Psoas muscle (tissue), 8 donors: ENCODE results near the gene HECW1. TPM values are rescaled to one million over a fixed set of nuclear protein-coding genes. Genes with fewer than 3 reads are reported as not detected.

Source experiments
- ATAC-seq, 4 donors: fragments of 200-7000 bp; cut with Tn5 transposase; one replicate each; pipeline ENCODE4 v1.9.1; 2020; ENCODE audit warnings: moderate library complexity in 3 of 4, mild to moderate bottlenecking in 2 of 4
- DNase-seq, 2 donors: peaks; one replicate each; pipeline ENCODE4 v3.0.0-alpha.2; 2020
- H3K27ac ChIP-seq: fragments of 200-600 bp; one replicate; pipeline ENCODE4 v1.8.0; 2022
- H3K27me3 ChIP-seq, 3 donors: fragments of 200-600 bp in 1 of 3; one replicate each; pipeline versions ENCODE4 v1.6.1 to v1.8.0; 2013 to 2022; ENCODE audit warnings: low read length in 2 of 3, mild to moderate bottlenecking in 2 of 3, moderate library complexity in 1 of 3; ENCODE audit not compliant: insufficient read depth in 3 of 3
- H3K36me3 ChIP-seq, 2 donors: fragments of 200-600 bp in 1 of 2; one replicate each; pipeline versions ENCODE4 v1.6.1 to v1.8.0; 2013 to 2022; ENCODE audit warnings: low read depth in 1 of 2, mild to moderate bottlenecking in 1 of 2, moderate library complexity in 1 of 2; ENCODE audit not compliant: insufficient read depth in 1 of 2
- H3K4me1 ChIP-seq: fragments of 200-600 bp; one replicate; pipeline ENCODE4 v1.8.0; 2022
- H3K4me3 ChIP-seq: fragments of 200-600 bp; one replicate; pipeline ENCODE4 v1.8.0; 2022; ENCODE audit warnings: mild to moderate bottlenecking
- H3K9me3 ChIP-seq: fragments of 200-600 bp; one replicate; pipeline ENCODE4 v1.8.0; 2022
- WGBS, 3 donors: extraction: QIAGEN DNeasy Blood & Tissue Kit; methylation state at CpG; one replicate each; pipeline versions ENCODE4 v1.1.6 to v1.1.7; 2013; 5-methylcytosine and 5-hydroxymethylcytosine counted together
- intact Hi-C, 2 donors: fragments of 100-400 bp; cut with DNase I; formaldehyde crosslinking; loops; one replicate each; pipeline versions ENCODE4 v1.11.0 to v1.14.2; 2022
- polyA plus RNA-seq, 3 donors: library from polyadenylated mRNA; stranded (reverse); fragments of 200-250 nt; gene quantifications; one replicate each; pipeline ENCODE4 v1.2.3, GENCODE V29; 2013
- total RNA-seq, 4 donors: library from RNA; stranded (reverse); fragmentation: NEBNext Ultra II Directional in 2 of 4; extraction: Animal tissue kit (Norgen Biotek cat#: 25700) in 2 of 4; gene quantifications; one replicate each; pipeline versions ENCODE4 v1.2.1 to v1.2.4, GENCODE V29; 2021 to 2023
- TF ChIP-seq, protein P1 (sequence below): fragments of 200-600 bp; IDR thresholded peaks from one replicate; pipeline ENCODE4 v1.8.0; 2022; ENCODE audit warnings: antibody characterized with exemption
- donor health status: healthy with polysubstance abuse.
- donor health status: DM: no; HTN: no; CAD: no; lungs with moderate emphysema.
- donor health status: Bipolar disorder and iron deficiency.
- donor health status: healthy.
- donor health status: DM: yes; HTN: yes; CAD: no.
- donor health status: DM: no; HTN: no; CAD: no.
- donor health status: DM: no; HTN: no; CAD: no.
- donor health status: DM: yes; HTN: yes; CAD: no.

HECW1 gene
- total and polyA plus RNA-seq, 7 donors = 0.07 to 2.8 (median 1.0) TPM

DNA sequence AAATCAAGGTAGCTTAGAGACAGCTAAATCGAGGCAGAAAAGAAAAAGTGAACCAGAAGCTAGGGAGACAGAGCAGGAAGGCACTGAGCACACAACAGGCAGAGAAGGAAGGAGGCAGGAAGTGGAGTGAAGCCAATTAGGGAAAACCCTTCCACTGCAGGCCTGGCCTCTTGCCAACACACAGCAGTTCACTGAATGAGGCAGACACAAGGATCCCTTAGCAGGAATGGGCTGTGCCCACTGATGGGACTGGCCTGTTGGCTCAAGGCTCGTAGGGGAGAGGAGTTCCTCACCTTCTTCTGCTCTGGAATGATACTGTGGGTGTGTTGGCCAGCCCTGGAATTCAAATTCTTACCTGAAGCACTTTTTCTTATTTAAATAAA, 250.2 kb downstream of the HECW1 start:
- WGBS, 3 donors = 33 to 47% (median 35%) methylated on average over 2 of the region's 2 CpGs
- intact Hi-C loops = no loop called here
- H3K27ac ChIP-seq = no peak overlapping the region
- TF ChIP-seq, protein P1, sequence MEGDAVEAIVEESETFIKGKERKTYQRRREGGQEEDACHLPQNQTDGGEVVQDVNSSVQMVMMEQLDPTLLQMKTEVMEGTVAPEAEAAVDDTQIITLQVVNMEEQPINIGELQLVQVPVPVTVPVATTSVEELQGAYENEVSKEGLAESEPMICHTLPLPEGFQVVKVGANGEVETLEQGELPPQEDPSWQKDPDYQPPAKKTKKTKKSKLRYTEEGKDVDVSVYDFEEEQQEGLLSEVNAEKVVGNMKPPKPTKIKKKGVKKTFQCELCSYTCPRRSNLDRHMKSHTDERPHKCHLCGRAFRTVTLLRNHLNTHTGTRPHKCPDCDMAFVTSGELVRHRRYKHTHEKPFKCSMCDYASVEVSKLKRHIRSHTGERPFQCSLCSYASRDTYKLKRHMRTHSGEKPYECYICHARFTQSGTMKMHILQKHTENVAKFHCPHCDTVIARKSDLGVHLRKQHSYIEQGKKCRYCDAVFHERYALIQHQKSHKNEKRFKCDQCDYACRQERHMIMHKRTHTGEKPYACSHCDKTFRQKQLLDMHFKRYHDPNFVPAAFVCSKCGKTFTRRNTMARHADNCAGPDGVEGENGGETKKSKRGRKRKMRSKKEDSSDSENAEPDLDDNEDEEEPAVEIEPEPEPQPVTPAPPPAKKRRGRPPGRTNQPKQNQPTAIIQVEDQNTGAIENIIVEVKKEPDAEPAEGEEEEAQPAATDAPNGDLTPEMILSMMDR = no peak
- H3K4me3 ChIP-seq = no peak overlapping the region
- H3K36me3 ChIP-seq = no peaks in the 10 kb centered on the region
- H3K27me3 ChIP-seq = no peaks in the 10 kb centered on the region
- H3K4me1 ChIP-seq = no peaks in the 10 kb centered on the region
- H3K9me3 ChIP-seq = no peaks in the 10 kb centered on the region
- DNase-seq = peak; percentile 20 to 66
- ATAC-seq = no peak

DNA sequence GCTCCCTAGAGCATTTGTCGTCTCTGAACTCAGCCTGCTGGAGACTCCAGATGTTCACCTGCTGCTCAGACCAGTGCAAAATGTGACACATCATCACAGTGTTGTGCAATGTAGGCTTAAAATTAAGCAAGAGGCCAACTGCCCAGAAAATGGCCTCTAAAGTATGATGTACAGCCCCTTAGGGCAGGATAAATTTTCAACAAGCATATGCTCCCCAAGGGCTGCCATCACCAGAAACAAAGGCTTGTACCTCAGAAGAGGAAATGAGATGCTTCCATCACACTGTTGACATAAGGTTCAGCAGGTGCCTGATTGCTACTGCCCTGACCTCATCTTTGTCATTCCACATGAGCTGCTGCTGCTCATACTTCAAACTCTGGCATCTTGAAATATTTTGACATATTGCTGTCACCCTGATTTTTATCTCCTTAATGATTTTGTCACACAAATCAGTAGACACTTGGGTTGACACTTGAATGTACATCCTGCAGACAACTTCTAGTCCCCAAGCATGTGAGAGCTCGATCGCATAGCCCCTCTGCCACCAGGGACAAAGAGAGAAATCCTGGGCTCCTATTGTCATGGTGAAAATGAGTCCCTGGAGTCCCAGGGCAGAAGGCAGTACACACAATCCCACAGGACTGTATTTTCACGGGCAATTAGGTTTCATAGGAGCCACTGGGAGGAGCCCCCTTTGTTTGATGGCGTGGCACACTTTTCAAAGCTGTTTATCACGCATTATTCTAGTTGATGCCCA, 250.8 kb downstream of the HECW1 start:
- H3K27ac ChIP-seq = no peak overlapping the region
- intact Hi-C loops = no loop called here
- DNase-seq (no peak), ATAC-seq (peak in 2 of 4 donors; percentile 42 to 60)
- no peaks in the 10 kb centered on the region for H3K36me3 ChIP-seq
- TF ChIP-seq, protein P1 = no peak
- no peak overlapping the region for H3K4me3 ChIP-seq
- no peaks in the 10 kb centered on the region for H3K4me1 ChIP-seq
- WGBS, 3 donors = 59 to 62% (median 60%) methylated on average over 6 of the region's 6 CpGs
- H3K9me3 ChIP-seq = no peaks in the 10 kb centered on the region
- no peaks in the 10 kb centered on the region for H3K27me3 ChIP-seq

DNA sequence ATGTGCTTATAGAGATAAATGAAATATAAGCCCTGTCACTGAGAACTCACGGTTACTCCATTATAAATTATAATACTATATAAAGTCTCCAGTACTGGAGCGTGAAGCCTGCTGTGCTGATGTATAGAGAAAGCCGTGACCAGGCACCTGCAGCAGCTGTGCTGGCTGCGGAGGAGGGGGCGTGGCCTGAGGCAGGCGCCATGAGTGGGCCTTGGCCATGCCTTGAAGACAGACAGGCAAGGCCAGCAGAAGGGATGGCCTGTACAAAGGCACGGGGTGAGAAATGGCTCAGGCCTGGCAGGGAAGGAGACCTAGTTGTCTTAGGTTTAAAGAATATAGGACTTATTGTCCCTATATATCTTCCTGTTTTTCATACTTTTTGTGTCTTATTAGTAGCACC, 251.9 kb downstream of the HECW1 start:
- Histone ChIP-seq H3K4me3 (no peak overlapping the region), H3K36me3 (no peaks in the 10 kb centered on the region), H3K4me1 (no peaks in the 10 kb centered on the region), H3K9me3 (no peaks in the 10 kb centered on the region), H3K27ac (no peak overlapping the region), H3K27me3 (no peaks in the 10 kb centered on the region)
- TF ChIP-seq, protein P1 = no peak
- intact Hi-C loops = no loop called here
- ATAC-seq (no peak), DNase-seq (no peak)
- WGBS, 3 donors = 78 to 89% (median 85%) methylated on average over 7 of the region's 7 CpGs

DNA sequence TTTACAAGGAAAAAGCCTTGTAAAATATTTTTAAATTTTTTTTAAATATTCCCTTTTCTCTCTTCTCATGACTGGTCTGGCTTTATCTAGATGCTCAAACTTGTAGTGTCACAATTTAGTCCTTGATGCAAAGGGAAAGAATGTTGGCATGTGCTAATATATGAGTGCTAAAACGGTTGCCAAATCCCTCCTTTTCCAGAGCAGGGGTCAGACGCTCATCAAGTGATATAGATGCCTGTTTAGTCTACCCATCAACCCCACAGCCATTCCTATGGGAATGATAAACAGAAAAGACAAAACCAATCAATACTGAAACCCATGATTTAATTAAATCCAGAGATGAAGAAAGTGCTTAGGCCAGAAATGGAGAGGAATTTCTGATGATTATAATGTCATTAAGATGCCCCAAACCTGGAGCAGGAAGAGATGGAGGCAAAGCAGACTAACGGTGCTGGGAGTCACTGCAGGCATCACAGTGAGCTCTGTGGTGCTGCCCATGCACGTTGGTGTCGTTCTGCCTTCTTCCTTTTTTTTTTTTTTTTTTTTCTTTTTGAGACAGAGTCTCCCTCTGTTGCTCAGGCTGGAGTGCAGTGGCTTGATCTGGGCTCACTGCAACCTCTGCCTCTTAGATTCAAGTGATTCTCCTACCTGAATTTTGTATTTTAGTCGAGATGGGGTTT, 260.4 kb downstream of the HECW1 start:
- H3K4me3 ChIP-seq = no peak overlapping the region
- H3K27me3 ChIP-seq = no peaks in the 10 kb centered on the region
- no peak for DNase-seq
- 18 to 21% (median 20%) methylated on average over 6 of the region's 6 CpGs for WGBS, 3 donors
- no peaks in the 10 kb centered on the region for H3K9me3 ChIP-seq
- TF ChIP-seq, protein P1 = no peak
- no peak for ATAC-seq
- H3K4me1 ChIP-seq = no peaks in the 10 kb centered on the region
- H3K27ac ChIP-seq = no peak overlapping the region
- no peaks in the 10 kb centered on the region for H3K36me3 ChIP-seq
- intact Hi-C loops = no loop called here
